Thoracic aorta (tissue), 2 donors: Measurements from ENCODE around the gene PTPRN2. TPM values are rescaled to one million over a fixed set of nuclear protein-coding genes. Genes with fewer than 3 reads are reported as not detected.

ENCODE experiments used
- ATAC-seq: fragments of 150-250 bp; one replicate; pipeline ENCODE4 v1.8.0; 2017; ENCODE audit warnings: low read depth; ENCODE audit not compliant: insufficient number of reproducible peaks, low FRiP score
- DNase-seq: peaks from one replicate; pipeline ENCODE4 v3.0.0-alpha.2; 2020; ENCODE audit warnings: low spot score
- H3K27ac ChIP-seq, 2 donors: fragments of 200-600 bp; sonication (generic); 1 replicate in 1 of 2; 2 replicates in 1 of 2; pipeline ENCODE4 v1.5.1; 2016; ENCODE audit warnings: mild to moderate bottlenecking in 2 of 2, moderate library complexity in 2 of 2
- H3K27me3 ChIP-seq: fragments of 200-600 bp; sonication (generic); replicated peaks from 2 replicates; pipeline ENCODE4 v1.6.0; 2016; ENCODE audit warnings: mild to moderate bottlenecking; ENCODE audit not compliant: insufficient read depth
- H3K36me3 ChIP-seq: fragments of 200-600 bp; sonication (generic); one replicate; pipeline ENCODE4 v1.5.1; 2016
- H3K4me1 ChIP-seq, 2 donors: fragments of 200-600 bp; sonication (generic); 1 replicate in 1 of 2; 2 replicates in 1 of 2; pipeline versions ENCODE4 v1.5.1 to v1.6.0; 2016; ENCODE audit warnings: low read depth in 2 of 2, mild to moderate bottlenecking in 1 of 2; ENCODE audit not compliant: control insufficient read depth in 1 of 2
- H3K4me3 ChIP-seq: fragments of 200-600 bp; sonication (generic); 2 replicates; pipeline ENCODE4 v1.5.1; 2016; ENCODE audit warnings: mild to moderate bottlenecking
- H3K9me3 ChIP-seq: fragments of 200-600 bp; sonication (generic); 2 replicates; pipeline ENCODE4 v1.5.1; 2016
- CTCF ChIP-seq: fragments of 200-600 bp; sonication (generic); IDR thresholded peaks from one replicate; pipeline ENCODE4 v1.5.1; 2019; ENCODE audit warnings: antibody characterized with exemption
- total RNA-seq, 2 donors: library from RNA; depleted of rRNA; stranded (reverse); fragments of >200 nt; gene quantifications; one replicate each; pipeline versions ENCODE4 v1.1.0 to v1.2.3, GENCODE V29; 2016

The PTPRN2 gene
- total RNA-seq, 2 donors from 2014 or later, result 2.2 to 3.1 TPM

GRCh38 chr7:158620839-158621441 is 33.3 kb upstream of the PTPRN2 start:
- Histone ChIP-seq H3K4me1 (no peaks in the 10 kb centered on the region), H3K4me3 (no peak overlapping the region), H3K27ac (no peak overlapping the region), H3K9me3 (no peaks in the 10 kb centered on the region), H3K27me3 (no peaks in the 10 kb centered on the region), H3K36me3 (no peaks in the 10 kb centered on the region)
- TF ChIP-seq CTCF, result no peak
- ATAC-seq (no peak), DNase-seq (no peak)

GRCh38 chr7:158620418-158620817 is 32.8 kb upstream of the PTPRN2 start:
- no peak for TF ChIP-seq CTCF
- no peaks in the 10 kb centered on the region for H3K4me1 ChIP-seq
- H3K27ac ChIP-seq, result no peak overlapping the region
- DNase-seq (no peak), ATAC-seq (no peak)
- no peaks in the 10 kb centered on the region for H3K9me3 ChIP-seq
- H3K36me3 ChIP-seq, result no peaks in the 10 kb centered on the region
- no peak overlapping the region for H3K4me3 ChIP-seq
- no peaks in the 10 kb centered on the region for H3K27me3 ChIP-seq

- no peaks in the 10 kb centered on the region for H3K36me3 ChIP-seq
- no peaks in the 10 kb centered on the region for H3K9me3 ChIP-seq
- ATAC-seq (no peak), DNase-seq (no peak)
- H3K27me3 ChIP-seq, result no peaks in the 10 kb centered on the region
- no peak overlapping the region for H3K4me3 ChIP-seq
- TF ChIP-seq CTCF, result no peak
- H3K27ac ChIP-seq, result no peak overlapping the region
- H3K4me1 ChIP-seq, result peaks cover 0 to 3% of the 10 kb centered on the region in 2 donors
Observed at GRCh38 chr7:158618745-158619140, 31.1 kb upstream of the PTPRN2 start.

GRCh38 chr7:158617737-158618128 is 30.1 kb upstream of the PTPRN2 start:
- DNase-seq, result no peak
- Histone ChIP-seq H3K4me3 (no peak overlapping the region), H3K27ac (no peak overlapping the region), H3K36me3 (no peaks in the 10 kb centered on the region), H3K9me3 (no peaks in the 10 kb centered on the region), H3K27me3 (no peaks in the 10 kb centered on the region), H3K4me1 (peaks cover 0 to 3% of the 10 kb centered on the region in 2 donors)
- no peak for ATAC-seq
- TF ChIP-seq CTCF, result no peak

GRCh38 chr7:158616050-158616449 is 28.4 kb upstream of the PTPRN2 start:
- Histone ChIP-seq H3K36me3 (no peaks in the 10 kb centered on the region), H3K27ac (no peak overlapping the region), H3K4me3 (no peak overlapping the region), H3K27me3 (no peaks in the 10 kb centered on the region), H3K9me3 (no peaks in the 10 kb centered on the region), H3K4me1 (peaks cover 0 to 3% of the 10 kb centered on the region in 2 donors)
- ATAC-seq (no peak), DNase-seq (no peak)
- TF ChIP-seq CTCF, result no peak
